ENCODE measurements around the gene PLA2G2C. TPM values are rescaled to one million over a fixed set of nuclear protein-coding genes. Genes with fewer than 3 reads are reported as not detected.
"Not testable (repeated sequence)": the region's sequence is repeated elsewhere in the genome, so short reads cannot be mapped to it uniquely, and the experiment has no call there.

Gene PLA2G2C, protein sequence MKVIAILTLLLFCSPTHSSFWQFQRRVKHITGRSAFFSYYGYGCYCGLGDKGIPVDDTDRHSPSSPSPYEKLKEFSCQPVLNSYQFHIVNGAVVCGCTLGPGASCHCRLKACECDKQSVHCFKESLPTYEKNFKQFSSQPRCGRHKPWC
- polyA plus RNA-seq (2012; ENCODE audit: missing spikeins): not detected

DNA sequence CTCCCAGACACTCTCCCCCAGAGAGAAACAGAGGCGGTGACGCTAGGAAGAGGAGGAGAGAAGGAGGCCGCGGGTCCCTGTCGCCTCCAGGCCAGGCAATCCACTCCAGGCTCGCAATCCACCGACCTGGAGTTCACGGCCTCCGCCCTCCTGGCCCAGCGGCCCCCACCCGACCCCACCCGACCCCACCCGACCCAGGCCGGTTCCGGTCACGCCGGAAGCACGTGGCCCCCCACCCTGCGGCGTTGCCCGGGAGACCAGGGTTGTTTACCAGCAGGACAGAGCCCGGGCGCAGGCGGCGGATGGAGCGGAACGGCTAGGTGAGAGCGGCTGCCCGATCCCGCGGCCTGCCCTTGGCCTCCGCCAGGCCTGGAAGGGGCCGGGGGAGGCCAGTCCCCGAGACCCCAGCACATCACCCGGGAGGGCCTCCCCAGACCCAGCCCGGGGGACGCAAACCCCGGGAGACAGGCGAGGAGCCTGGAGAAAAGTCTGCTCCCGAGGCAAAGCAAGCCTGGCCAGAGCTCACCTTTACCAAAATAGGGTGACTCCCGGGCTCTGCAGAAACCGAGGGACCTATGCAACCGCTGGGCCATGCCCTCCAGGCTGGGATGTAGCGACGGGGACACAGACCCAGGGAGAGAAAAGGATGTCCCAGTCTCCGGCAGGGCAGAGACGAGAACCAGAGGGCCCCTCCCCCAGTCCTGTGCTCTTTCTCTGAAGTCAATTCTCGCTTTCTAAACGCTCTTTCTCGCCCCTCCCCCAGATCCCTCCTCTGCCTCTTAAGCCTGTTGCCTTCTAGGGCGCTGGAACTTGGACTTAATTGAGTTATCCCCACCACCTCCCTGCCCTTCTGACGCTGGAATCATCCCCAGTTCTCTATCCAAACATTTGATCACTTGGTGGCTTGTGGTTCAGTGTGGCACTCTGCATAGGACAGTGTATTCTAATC is at the start of gene PLA2G2C, which contains the start of gene UBXN10:
Gene PLA2G2C, minus strand, starts transcription at position 685 of the 949 bp plus-strand sequence. CDS start 9,155 bp downstream, outside the sequence.
Gene UBXN10, plus strand, starts transcription at position 263 of the 949 bp plus-strand sequence. CDS start 4,466 bp downstream, outside the sequence.
- FAIRE-seq: no peak
- DNase-seq (ENCODE audit: insufficient read length): no peak
- TF ChIP-seq POLR2A (IDR thresholded peaks at IDR 0.05; ENCODE audit: low read depth, low read length): no peak
- no peak for TF ChIP-seq POLR2AphosphoS5 (IDR thresholded peaks at IDR 0.05; ENCODE audit: low read depth, low read length)
- TF ChIP-seq TAF1 (IDR thresholded peaks at IDR 0.05; ENCODE audit: borderline replicate concordance, low read depth, low read length): no peak

DNA sequence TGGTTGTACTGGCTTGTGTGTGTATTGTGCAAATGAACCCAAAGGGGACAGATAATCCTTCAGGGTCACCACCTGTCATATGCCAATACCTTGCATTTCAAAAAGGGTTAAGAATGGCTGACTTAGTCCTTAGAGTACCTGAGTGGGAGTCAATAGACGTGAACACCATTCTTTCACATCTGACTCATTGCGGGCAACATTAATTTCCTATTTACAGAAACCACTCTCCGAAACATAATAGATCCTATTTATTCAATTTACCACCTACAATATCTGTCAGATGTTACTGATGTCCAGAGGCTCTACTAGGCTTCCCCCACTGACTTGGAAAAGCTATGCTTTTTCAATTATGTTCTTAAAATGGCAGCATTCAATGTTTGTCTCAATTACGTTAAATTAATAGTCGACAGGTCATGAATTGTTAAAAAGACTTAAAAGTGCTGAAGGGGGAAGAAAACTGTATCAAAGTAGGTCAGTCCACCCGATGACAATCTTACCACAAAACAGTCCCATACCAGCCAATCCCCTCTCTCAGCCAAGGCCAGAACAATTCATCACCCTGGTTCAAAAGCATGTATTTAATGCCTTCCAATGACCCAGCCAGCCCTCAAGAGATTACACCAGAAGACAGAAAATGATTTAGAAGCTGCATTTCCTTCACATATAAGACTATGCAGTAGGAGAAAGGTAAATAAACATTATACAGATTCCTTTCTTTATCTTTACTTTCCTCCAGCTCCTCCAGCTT is 48.6 kb upstream of the PLA2G2C start:
- no peak for DNase-seq (ENCODE audit: insufficient read length)
- no peak for TF ChIP-seq POLR2AphosphoS5 (IDR thresholded peaks at IDR 0.05; ENCODE audit: low read depth, low read length)
- no peak for TF ChIP-seq POLR2A (IDR thresholded peaks at IDR 0.05; ENCODE audit: low read depth, low read length)
- no peak for TF ChIP-seq TAF1 (IDR thresholded peaks at IDR 0.05; ENCODE audit: borderline replicate concordance, low read depth, low read length)
- FAIRE-seq: no peak

DNA sequence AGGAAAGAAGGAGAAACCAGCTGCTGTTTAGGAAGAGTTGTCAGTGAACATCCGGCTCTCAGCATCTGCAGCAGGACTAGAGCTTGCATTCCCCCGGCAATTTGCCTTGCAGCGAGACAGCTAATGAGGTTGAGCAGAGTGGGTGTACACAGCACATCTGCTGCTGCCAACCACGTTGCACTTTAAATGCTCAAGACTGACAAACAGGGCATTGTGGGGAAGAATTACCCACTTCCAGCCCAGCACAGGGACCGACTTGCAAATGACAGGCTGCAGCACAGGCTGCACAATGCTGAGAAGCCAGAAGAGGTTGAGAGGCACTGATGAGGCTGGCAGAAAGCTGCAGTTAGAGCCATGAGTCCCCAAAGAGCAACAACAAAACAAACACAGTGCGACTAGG is 47.5 kb upstream of the PLA2G2C start:
- FAIRE-seq (no peak), DNase-seq (ENCODE audit: insufficient read length) (no peak)
- no peak for TF ChIP-seq TAF1 (IDR thresholded peaks at IDR 0.05; ENCODE audit: borderline replicate concordance, low read depth, low read length)
- no peak for TF ChIP-seq POLR2A (IDR thresholded peaks at IDR 0.05; ENCODE audit: low read depth, low read length)

DNA sequence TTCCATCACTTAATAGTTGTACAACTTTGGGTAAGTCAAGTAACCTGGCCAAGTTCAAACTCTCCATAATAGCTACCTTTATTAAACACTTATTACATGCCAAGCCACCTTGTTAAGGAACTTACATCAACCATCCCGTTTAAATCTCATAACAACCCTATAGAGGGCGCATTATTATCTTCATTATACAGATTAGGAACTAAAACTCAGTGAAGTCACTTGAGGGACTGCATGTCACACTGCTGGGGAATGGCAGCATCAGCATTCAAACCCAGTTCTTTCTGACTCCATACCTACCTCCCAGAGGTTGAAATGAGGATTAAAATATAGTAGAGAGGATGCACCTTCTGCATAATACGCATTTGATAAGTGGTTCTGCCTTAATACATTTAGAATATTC is 47.1 kb upstream of the PLA2G2C start:
- FAIRE-seq: no peak
- DNase-seq (ENCODE audit: insufficient read length): no peak
- TF ChIP-seq TAF1 (IDR thresholded peaks at IDR 0.05; ENCODE audit: borderline replicate concordance, low read depth, low read length): no peak

DNA sequence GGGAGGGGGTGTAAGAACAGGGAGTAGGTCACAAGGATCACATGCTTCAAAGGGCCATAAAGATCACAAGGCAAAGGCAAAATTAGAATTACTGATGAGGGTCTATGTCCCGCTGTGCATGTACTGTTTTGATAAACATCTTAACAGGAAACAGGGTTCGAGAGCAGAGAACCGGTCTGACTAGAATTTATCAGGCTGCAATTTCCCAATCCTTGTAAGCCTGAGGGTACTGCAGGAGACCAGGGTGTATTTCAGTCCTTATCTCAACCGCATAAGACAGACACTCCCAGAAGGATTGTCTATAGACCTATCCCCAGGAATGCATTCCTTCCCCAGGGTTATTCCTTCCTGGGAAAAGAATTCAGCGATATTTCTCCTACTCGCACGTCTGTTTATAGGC is 46.2 kb upstream of the PLA2G2C start:
- DNase-seq (ENCODE audit: insufficient read length); FAIRE-seq: not testable (repeated sequence)

DNA sequence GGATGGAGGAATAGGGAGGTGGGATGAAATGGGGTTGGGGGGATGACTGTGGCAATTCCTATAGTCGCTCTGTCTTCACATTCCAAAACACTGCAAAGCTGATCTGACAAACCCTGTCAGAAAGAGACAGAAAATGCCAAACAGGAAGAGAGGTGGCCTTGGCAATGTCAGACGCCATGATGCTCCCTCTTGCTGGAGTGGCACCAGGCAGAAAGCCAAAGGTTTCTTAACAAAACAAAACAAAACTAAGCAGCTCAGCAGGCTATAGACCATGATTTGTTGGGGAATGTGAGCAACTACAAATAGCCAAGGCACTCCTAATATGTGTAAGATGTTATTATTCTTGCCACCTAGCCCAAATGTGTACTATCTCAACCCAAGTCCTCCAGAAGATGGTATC is 42.9 kb upstream of the PLA2G2C start:
- DNase-seq (ENCODE audit: insufficient read length) (no peak), FAIRE-seq (no peak)
- TF ChIP-seq POLR2A (IDR thresholded peaks at IDR 0.05; ENCODE audit: low read depth, low read length) (no peak), TAF1 (IDR thresholded peaks at IDR 0.05; ENCODE audit: borderline replicate concordance, low read depth, low read length) (no peak), POLR2AphosphoS5 (IDR thresholded peaks at IDR 0.05; ENCODE audit: low read depth, low read length) (no peak)

DNA sequence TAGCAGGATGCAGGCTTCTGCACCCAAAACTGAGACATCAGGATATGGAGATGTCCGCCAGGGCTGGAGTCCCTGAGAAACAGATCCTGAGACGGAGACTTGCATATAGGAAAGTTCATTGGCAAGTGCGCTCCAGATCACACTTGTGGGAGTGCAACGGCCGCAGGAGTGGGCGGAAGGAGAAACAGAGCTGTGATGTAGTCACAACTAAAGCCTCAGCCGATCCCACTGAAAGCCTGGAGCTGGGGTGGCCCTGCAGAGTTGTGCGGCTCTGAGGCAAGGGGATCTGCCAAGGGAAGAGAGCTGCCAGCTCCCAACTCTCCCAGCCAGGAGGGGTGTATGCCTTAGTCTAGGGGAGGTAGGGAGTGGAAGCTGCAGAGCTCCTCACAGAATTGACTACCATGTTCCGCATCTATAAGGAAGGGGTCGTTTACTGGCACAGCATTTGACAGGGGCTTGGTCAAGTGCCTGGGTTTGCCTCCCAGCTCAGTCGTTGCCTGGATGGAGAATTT is 42.1 kb upstream of the PLA2G2C start:
- DNase-seq (ENCODE audit: insufficient read length): no peak
- no peak for FAIRE-seq
- no peak for TF ChIP-seq POLR2AphosphoS5 (IDR thresholded peaks at IDR 0.05; ENCODE audit: low read depth, low read length)
- no peak for TF ChIP-seq POLR2A (IDR thresholded peaks at IDR 0.05; ENCODE audit: low read depth, low read length)
- no peak for TF ChIP-seq TAF1 (IDR thresholded peaks at IDR 0.05; ENCODE audit: borderline replicate concordance, low read depth, low read length)

DNA sequence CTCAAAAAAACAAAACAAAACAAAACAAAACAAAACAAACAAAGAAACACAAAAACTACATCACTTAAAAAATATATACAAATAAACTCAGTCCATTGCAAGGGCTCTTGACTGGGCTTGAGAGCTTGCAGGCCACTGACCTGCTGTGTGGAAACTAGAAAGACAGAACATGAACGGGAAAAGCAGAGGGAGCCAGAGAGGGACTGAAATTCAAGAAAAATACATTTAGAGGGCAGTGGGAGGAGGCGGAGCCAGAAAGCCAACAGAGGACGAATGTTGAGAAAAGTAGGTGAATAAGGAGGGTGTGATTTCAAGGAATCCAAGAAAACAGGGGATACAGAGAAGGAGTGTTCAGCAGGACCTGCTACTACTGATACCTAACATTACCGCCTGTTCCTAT is 41.4 kb upstream of the PLA2G2C start:
- DNase-seq (ENCODE audit: insufficient read length) (no peak), FAIRE-seq (no peak)
- TF ChIP-seq POLR2A (IDR thresholded peaks at IDR 0.05; ENCODE audit: low read depth, low read length) (no peak), POLR2AphosphoS5 (IDR thresholded peaks at IDR 0.05; ENCODE audit: low read depth, low read length) (no peak), TAF1 (IDR thresholded peaks at IDR 0.05; ENCODE audit: borderline replicate concordance, low read depth, low read length) (no peak)

DNA sequence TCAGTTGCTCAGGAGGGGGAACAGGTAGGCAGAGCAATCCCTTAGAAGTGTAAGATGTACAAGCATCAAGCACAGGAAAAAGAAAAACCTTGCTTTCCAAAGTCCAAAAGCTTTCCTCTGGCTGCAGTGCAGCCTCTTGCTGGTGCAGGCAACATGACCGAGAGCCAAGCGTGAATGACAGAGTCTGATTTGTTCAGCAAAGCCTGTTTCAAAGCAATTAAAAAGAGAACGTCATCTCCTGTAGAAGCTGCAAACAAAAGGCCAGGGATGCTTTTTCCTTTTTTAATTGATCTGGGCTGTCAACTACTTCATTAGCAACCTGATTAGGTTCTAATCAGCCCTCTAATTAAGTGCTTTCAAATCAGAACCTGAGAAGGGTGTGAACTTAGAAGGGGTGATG is 38.2 kb upstream of the PLA2G2C start:
- no peak for DNase-seq (ENCODE audit: insufficient read length)
- no peak for TF ChIP-seq POLR2A (IDR thresholded peaks at IDR 0.05; ENCODE audit: low read depth, low read length)
- TF ChIP-seq TAF1 (IDR thresholded peaks at IDR 0.05; ENCODE audit: borderline replicate concordance, low read depth, low read length): no peak
- no peak for TF ChIP-seq POLR2AphosphoS5 (IDR thresholded peaks at IDR 0.05; ENCODE audit: low read depth, low read length)
- FAIRE-seq: no peak

DNA sequence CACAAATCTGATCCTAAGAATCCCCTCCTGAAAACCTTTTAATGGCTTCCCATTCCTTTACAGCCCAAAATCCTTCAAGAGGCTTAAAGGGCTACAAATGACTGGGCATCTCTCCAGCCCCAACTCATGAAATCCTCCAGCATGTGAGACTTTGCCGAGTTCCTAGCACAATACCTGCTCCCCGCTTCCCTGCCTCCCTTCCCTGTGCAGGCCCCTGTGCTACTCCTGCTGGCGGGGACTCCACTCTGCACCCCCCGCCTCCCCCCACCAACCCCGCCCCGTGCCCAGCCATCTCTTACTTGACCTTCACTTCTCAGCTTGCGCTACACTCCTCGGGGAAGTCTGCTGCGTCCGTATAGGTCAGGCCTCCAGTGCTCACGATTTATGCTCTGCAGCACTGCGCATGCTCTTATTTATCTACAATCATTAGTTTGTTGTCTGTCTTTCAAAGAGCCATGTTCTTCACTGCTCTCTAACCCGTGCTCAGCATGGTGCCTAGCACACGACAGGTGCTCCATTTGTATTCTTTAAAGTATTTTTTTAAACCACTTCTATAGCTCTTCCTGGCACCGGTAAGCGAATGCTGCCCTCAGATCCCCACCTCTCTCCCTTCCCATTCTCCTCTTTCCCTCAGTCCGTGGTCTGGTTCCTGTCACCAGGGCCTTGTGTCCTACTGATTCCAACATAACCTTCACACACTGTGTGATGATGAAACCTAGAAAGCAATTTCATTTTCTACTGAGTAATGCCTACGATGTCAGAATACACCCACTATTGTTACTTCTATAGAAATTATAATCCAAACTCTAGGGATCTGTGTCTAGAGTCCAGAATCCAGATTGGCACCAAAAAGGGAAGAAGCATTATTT is 37.5 kb upstream of the PLA2G2C start:
- FAIRE-seq (no peak), DNase-seq (ENCODE audit: insufficient read length) (no peak)
- TF ChIP-seq POLR2A (IDR thresholded peaks at IDR 0.05; ENCODE audit: low read depth, low read length) (no peak), TAF1 (IDR thresholded peaks at IDR 0.05; ENCODE audit: borderline replicate concordance, low read depth, low read length) (no peak), POLR2AphosphoS5 (IDR thresholded peaks at IDR 0.05; ENCODE audit: low read depth, low read length) (no peak)

DNA sequence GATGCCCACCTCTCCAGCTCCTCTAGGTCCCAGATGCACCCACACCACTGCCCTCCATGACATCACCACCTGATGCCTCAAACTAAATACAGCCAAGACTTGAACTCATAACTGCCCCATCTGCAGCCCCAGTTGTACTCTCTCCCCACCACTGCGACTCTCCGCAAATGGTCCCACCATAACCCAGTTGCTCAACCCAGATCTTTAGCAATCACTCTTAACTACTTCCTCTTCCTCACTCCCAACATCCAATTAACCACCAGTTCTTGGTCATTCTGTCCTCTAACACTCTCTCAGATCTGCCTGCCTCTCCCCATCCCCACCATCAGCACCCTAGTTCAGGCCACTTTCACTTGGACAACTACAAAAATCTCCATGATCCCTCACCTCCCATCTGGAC is 36.8 kb upstream of the PLA2G2C start:
- FAIRE-seq (no peak), DNase-seq (ENCODE audit: insufficient read length) (no peak)
- TF ChIP-seq TAF1 (IDR thresholded peaks at IDR 0.05; ENCODE audit: borderline replicate concordance, low read depth, low read length): no peak
